HG02981 (cell line): Measurements from ENCODE around the gene EPB41L5.
"Not testable (repeated sequence)": the region's sequence is repeated elsewhere in the genome, so short reads cannot be mapped to it uniquely, and the experiment has no call there.

ENCODE experiments used
- ATAC-seq: cut with Tn5 transposase; IDR thresholded peaks from one replicate; pipeline ENCODE4 v1.9.1; 2021; ENCODE audit warnings: mild to moderate bottlenecking, moderate library complexity; ENCODE audit not compliant: unreplicated experiment

EPB41L5 gene

GRCh38 chr2:120140866-120141265, 128.0 kb downstream of the EPB41L5 start:
- no peak for ATAC-seq

- no peak for ATAC-seq
Measured at GRCh38 chr2:120141300-120142069, 128.6 kb downstream of the EPB41L5 start.

DNA sequence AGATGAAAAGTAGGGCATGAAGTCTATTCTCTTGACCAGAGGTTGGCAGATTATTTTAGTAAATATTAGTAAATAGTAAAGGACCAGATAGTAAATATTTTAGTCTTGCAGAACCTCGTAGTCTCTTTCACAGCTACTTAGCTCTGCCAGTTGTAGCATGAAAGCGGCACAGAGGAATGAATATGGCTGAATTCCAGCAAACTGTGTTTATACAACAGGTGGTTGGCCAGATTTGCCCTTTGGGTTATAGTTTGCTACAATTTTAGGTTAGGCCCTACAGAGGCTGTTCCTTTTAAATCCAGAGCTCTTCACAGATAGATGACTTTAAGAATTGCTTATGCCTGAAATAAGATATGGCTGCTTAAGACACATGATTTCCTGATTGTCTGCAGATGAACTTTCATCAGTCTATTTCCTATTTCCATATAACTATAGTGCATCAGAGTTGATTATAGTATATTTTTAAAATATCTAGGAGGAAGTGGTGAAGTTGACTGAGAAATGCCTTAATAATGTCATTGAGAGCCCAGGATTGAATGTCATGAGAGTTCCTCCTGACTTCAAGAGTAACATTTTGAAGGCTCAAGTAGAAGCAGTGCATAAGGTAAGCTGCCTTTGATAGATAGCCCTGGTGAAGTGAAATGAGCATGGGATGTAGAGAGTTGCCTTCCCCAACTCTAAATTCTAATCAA, 129.8 kb downstream of the EPB41L5 start:
- no peak for ATAC-seq

DNA sequence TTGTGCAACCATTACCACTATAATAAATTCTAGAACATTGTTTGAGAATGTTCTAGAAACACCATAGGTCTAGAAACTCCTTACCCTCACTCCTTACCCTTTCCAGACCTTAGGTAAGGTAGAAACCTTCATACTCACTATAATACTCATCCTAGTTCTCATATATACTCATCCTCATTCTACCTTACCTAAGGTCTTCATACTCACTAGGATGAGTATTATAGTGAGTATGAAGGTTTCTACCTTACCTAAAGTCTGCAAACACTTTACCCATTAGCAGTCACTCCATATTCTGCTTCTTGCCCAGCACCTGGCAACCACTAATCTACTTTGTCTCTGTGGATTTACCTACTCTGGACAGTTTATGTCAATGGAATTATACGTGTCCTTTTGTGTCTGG, 135.4 kb downstream of the EPB41L5 start:
- no peak for ATAC-seq

GRCh38 chr2:120148669-120149068, 135.8 kb downstream of the EPB41L5 start:
- ATAC-seq: no peak

DNA sequence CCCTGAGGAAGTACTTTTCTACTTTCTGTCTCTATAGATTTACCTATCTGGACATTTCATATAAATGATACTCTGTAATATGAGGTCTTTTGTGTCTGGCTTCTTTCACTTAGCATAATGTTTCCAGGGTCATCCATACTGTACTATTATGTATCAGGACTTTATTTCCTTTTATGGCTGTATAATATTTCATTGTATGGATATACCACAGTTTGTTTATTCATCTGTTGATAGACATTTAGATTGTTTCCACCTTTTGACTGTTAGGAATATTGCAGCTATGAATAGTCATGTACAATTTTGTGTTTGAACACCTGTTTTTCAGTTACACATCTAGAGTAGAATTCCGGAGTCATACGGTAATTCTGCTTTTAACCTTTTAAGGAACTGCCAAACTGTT, 136.5 kb downstream of the EPB41L5 start:
- no peak for ATAC-seq

DNA sequence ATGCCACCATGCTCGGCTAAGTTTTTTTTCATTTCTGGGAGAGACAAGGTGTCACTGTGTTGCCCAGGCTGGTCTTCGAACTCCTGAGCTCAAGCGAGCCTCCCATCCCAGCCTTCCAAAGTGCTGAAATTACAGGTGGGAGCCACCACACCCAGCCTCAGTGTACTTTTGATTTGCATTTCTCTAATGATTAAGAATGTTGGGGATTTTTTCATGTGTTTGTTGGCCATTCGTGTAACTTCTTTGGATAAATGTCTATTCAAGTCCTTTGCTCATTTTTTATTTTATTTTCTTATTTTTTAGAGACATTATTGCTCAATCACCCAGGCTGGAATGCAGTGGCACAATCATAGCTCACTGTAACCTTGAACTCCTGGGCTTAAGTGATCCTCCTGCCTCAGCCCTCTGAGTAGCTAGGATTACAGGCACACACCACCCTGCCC, 137.2 kb downstream of the EPB41L5 start:
- ATAC-seq: no peak

- no peak for ATAC-seq
Measured at GRCh38 chr2:120155308-120155707, 142.4 kb downstream of the EPB41L5 start.

GRCh38 chr2:120158658-120159057, 145.8 kb downstream of the EPB41L5 start:
- not testable (repeated sequence) for ATAC-seq

- no peak for ATAC-seq
Measured at GRCh38 chr2:120161190-120161589, 148.3 kb downstream of the EPB41L5 start.

GRCh38 chr2:120162716-120163115, 149.8 kb downstream of the EPB41L5 start:
- no peak for ATAC-seq

DNA sequence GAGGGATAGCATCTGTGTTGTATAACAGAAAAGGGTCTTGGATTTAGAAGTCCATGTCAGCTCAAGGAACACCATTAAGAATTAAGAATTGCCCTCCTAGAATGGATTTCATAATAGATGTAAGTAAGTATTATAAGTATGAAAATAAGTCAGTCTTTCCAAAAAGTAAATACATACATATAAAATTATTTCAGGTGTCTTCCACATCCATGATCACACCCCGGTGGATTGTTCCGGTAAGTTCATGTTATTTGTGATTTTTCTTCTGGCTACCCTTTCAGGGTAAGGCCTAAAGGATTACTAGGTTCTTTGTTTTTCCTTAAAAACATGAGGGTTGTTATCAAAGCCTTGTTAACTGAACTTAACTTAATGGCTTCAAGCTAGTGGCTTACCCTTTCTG, 154.4 kb downstream of the EPB41L5 start:
- ATAC-seq: no peak

- ATAC-seq: no peak
Measured at GRCh38 chr2:120169020-120169419, 156.1 kb downstream of the EPB41L5 start.

DNA sequence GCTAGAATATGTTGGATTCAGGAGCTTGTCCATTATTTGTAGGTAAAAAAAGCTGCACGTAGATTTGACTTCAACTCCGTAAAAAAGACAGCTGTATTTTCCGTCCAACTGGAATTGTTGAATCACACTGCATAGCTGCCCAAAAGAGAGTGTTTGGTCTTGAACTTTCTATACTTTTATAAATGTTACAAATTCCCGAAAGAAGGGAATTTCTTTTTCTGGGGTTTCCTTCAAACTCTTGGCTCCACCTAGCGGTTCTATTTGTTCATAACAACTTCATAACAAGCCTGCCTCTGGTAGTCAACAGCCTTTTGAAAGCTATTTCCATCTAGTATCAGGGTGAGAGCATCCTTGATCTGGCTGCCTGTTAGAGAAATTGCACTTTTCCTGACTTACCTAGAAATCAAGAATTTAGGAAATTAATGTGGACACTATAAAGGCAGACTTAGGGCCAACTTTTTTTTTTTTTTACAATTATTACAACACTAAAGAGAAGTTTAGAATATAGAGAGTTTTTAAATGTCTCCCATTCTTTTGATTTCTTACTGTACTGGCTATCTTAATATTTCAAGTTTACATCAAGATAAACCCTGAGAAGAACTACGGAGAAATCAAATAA, 162.2 kb downstream of the EPB41L5 start:
- ATAC-seq: no peak

- no peak for ATAC-seq
Measured at GRCh38 chr2:120176526-120176925, 163.6 kb downstream of the EPB41L5 start.

GRCh38 chr2:120177001-120177621, 164.2 kb downstream of the EPB41L5 start:
- ATAC-seq: peak; percentile 96

DNA sequence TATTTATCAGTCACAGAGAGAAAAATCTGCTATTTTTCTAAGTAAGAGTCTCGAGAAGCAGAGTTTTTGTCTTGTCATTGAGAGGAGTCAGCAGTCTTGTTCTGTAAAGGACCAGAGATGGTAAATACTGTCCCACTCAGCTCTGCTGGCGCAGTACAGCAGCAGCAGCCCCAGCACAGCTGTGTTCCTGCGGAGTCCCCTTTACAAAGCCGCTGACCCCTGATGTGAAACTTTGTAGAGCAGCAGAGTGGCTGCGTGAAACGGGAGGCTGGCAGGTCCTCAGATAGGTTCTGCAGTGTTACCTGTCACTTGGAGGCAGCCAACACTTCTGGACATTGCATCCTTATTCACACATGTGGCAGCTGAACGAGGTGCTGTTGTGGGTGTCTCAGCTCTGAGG, 165.1 kb downstream of the EPB41L5 start:
- no peak for ATAC-seq

DNA sequence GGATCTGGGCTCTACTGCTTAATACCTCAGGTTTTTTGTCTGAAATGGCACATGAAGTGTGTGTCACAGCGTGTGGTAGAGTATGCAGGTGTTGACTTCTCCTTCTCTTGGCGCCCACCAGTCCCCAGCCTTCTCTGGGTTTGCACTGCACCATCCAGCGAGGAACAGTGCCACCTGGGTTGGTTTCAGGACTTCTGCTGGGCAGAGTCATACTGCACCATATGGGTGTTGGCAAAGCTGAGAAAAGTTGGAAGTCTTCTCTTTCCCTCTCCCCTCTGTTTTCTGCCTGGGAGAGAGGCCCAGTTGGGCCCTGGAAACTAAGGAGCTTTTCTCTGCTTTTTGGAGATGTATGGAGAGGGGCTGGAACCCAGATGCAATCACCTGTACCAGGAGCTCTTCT, 166.5 kb downstream of the EPB41L5 start:
- ATAC-seq: no peak

DNA sequence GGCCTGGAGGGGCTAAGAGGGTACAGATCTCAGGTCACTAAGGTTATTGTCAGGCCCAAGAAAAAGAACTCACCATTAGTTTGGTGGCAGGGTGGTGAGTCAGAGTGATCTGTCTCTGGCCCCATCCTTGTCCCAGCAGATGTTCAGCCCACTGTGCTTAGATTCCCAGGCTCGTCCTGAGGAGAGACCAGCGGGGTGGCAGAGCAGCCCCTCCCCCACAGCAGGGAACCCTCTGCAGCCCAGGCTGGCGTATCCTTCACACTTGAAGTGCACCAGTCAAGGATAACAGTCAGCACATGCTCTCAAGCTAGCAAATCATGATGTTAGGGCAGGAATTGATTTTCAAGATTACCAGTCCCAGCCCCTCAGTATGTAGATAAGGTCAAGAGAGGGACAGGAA, 167.2 kb downstream of the EPB41L5 start:
- no peak for ATAC-seq

DNA sequence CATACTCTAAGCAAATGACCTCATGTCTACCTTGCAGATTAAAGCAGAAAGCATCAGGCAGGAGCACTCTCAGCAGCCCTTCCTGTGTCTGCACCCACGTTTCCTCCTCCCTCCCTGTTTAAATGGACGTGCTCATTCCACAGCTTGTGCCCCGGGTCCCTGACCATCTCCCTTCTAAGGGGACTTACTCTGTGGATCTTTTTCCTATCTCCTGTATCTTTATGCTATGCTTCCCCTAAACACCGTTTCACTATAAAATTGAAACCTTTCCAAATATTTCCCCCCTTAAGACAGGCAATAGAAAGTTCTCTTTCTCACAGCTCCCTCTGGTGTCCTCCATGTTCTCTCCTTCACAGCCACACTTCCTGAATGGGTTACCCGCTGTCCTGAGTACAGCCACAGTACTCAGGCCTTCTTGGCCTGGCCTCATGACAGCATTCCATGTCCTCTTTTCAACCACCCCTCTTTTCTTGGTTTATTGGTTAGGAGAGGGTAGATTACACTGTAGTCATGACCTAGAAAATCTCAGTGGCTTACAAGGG, 169.2 kb downstream of the EPB41L5 start:
- ATAC-seq: no peak

DNA sequence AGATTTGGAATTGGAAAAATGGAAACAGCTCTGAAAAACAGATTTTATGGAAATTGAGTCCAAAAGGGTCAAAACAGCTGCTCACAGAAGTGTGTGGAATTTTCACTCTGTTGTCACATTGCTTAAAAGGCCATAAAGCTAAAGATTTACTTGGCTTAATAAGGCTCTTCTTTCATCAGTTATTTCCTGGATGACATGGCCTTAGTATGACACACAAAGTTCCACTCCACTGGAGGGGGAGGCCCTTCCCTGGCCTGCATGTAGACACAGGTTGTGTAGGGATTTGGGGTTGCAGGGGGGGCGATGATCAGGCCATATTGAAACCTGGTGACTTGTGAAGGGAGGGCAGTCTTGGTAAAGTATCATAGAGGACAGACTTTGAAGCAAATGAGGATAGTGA, 176.3 kb downstream of the EPB41L5 start:
- no peak for ATAC-seq
